Measurements from ENCODE around the gene CADPS2.

Gene CADPS2

DNA sequence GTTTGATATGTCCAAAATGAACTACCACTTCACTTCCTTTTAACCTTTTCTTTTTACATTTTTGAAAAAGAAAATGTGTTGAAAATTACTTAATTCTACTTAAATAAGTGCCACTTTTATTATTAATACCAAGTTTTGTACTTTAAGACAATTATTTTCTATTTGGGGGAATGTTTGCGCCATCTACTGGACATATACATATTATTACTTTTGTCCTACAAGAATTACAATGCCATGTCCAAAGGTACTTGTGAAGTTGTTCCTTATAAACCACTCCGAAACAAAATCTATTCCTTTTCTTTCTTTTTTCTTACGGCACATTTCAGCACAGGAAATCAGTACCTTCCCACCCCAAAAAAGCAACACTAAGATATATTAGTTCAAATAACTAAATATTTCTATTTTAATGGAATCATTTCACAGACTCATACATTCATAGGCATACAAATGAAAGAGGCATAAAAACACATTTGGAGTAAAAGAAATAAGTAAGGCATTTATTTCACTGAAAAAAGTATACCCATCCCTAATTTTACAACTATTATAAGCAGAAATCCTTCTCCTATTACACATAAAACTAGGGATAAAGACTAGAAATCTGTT is 357.3 kb downstream of the CADPS2 start:
- in situ Hi-C loops (cut with HindIII; ENCODE audit: low sequenced_read_pairs) = no loop called here
- TF ChIP-seq, protein P1, sequence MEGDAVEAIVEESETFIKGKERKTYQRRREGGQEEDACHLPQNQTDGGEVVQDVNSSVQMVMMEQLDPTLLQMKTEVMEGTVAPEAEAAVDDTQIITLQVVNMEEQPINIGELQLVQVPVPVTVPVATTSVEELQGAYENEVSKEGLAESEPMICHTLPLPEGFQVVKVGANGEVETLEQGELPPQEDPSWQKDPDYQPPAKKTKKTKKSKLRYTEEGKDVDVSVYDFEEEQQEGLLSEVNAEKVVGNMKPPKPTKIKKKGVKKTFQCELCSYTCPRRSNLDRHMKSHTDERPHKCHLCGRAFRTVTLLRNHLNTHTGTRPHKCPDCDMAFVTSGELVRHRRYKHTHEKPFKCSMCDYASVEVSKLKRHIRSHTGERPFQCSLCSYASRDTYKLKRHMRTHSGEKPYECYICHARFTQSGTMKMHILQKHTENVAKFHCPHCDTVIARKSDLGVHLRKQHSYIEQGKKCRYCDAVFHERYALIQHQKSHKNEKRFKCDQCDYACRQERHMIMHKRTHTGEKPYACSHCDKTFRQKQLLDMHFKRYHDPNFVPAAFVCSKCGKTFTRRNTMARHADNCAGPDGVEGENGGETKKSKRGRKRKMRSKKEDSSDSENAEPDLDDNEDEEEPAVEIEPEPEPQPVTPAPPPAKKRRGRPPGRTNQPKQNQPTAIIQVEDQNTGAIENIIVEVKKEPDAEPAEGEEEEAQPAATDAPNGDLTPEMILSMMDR (IDR thresholded peaks at IDR 0.05; ENCODE audit: low read depth, low read length) = peak; percentile 42
- H3K4me3 ChIP-seq (ENCODE audit: low read depth, low read length) = no peak overlapping the region
- peak; percentile 60 for DNase-seq (ENCODE audit: low read depth, low spot score)

DNA sequence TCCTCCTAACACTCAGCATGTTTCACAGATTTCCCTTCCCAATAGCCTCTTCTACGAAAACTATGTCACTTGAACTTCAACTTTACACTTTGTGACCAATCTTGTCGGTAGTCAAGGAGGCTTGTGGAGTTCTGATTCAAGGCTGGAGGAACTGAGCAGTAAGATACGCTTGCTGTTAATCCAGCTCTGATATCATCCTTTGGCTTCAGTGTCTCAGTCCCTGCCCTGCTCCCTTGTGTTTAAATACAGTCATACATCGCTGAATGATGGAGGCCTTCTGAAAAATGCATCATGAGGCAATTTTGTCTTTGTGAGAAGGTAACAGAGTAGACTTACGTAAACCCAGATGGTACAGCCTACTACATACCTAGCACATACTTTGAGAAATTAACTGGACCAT is 360.9 kb downstream of the CADPS2 start:
- no peak overlapping the region for H3K4me3 ChIP-seq (ENCODE audit: low read depth, low read length)
- no peak for DNase-seq (ENCODE audit: low read depth, low spot score)
- in situ Hi-C loops (cut with HindIII; ENCODE audit: low sequenced_read_pairs) = no loop called here
- TF ChIP-seq, protein P1 (IDR thresholded peaks at IDR 0.05; ENCODE audit: low read depth, low read length) = no peak

DNA sequence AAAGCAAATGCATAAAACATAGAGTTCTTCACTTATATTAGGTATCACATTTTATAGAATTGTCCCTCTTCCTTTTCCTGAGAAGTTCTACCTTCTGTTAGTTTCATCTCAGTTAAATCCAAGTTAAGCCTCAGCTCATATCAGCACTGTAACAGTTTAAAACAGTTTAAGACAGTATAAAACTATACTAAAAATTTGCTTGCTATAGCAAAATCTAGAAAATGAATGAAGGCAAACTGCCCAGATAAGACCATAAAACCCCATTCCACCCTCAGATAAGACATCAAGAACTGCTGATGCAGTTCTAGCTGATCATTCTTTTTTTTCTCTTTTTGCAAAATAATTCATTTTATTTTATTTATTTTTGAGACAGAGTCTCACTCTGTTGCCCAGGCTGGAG is 364.5 kb downstream of the CADPS2 start:
- TF ChIP-seq, protein P1 (IDR thresholded peaks at IDR 0.05; ENCODE audit: low read depth, low read length) = no peak
- in situ Hi-C loops (cut with HindIII; ENCODE audit: low sequenced_read_pairs) = no loop called here
- no peak overlapping the region for H3K4me3 ChIP-seq (ENCODE audit: low read depth, low read length)
- no peak for DNase-seq (ENCODE audit: low read depth, low spot score)

DNA sequence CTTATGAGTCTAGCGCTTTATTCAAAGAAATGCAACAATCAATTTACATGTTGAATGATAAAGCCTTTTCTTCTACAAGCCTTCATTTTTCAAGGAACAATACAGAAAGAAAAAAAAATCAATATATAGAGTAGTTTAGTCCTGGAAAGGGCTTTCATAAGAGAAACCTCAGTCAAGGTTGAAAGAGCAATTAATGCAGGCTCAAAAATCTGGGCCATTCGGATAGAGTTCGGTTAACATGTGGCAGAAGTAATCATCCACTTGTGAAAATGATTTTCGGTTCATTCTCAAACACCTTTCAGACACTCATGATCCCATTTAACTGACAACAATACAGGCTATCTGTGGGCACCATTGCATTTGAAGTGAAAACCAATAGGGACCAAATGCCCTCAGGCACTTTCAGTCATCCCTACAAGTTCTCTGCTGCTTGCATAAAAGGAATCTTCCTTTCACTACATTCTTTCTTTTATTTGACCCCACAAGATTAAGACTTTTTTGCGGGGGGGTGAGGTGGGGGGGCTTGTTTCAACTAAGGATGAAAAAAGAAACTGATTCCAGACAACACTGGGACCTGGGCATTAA is 365.2 kb downstream of the CADPS2 start:
- TF ChIP-seq, protein P1 (IDR thresholded peaks at IDR 0.05; ENCODE audit: low read depth, low read length) = no peak
- no peak overlapping the region for H3K4me3 ChIP-seq (ENCODE audit: low read depth, low read length)
- no peak for DNase-seq (ENCODE audit: low read depth, low spot score)
- in situ Hi-C loops (cut with HindIII; ENCODE audit: low sequenced_read_pairs) = no loop called here

DNA sequence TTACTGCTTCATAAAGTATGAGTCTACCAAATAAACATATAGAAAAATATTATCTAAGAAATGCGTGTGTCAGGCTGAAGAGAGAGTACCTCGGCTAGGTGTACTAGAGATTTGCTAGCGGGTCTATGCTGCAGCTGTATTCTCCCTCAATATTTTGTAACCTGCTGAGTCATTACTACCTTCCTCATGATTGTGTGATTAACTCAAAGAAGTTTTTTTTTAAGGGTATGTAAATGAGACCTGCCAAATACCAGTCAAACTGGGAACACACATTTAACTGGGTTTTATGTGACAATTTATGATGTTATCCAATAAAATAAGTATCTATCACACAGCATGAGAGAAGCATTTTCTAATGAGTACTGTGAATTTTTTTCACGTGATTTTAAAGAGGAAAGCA is 367.8 kb downstream of the CADPS2 start:
- no peak overlapping the region for H3K4me3 ChIP-seq (ENCODE audit: low read depth, low read length)
- no peak for DNase-seq (ENCODE audit: low read depth, low spot score)
- TF ChIP-seq, protein P1 (IDR thresholded peaks at IDR 0.05; ENCODE audit: low read depth, low read length) = no peak
- in situ Hi-C loops (cut with HindIII; ENCODE audit: low sequenced_read_pairs) = no loop called here

DNA sequence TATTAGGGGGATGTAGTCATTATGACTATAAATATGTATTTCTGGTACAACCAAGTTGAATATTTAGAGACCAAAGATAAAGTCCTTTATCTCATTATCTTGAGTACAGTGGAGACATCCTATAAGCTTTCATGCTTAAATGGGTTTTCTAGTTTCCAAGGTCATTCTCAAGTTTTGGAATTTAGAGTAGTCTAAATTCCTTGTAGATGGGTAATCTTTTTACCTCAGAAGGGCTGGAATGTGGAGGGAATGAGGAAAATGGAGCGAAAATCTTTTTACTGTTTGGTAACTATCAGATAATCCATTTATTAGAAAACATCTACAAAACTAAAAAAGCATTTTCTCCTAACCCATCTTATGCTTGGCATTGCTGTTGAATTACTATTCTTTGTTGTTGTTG is 368.7 kb downstream of the CADPS2 start:
- no peak for DNase-seq (ENCODE audit: low read depth, low spot score)
- in situ Hi-C loops (cut with HindIII; ENCODE audit: low sequenced_read_pairs) = no loop called here
- TF ChIP-seq, protein P1 (IDR thresholded peaks at IDR 0.05; ENCODE audit: low read depth, low read length) = no peak
- H3K4me3 ChIP-seq (ENCODE audit: low read depth, low read length) = no peak overlapping the region
